ENCODE results near the gene VIPR2. TPM values are rescaled to one million over a fixed set of nuclear protein-coding genes. Genes with fewer than 3 reads are reported as not detected.

VIPR2 gene
- polyA plus RNA-seq, 3 donors = not detected

GRCh38 chr7:159115601-159116501 lies 28.8 kb downstream of the VIPR2 start:
- no peaks in the 10 kb centered on the region for H3K9me3 ChIP-seq (replicated peaks in 1 of 2; ENCODE audit: control insufficient read depth in 1 of 2, insufficient read depth in 1 of 2, low read length in 2 of 2)
- Mint-ChIP-seq H3K27ac (no peak overlapping the region), H3K4me1 (peaks cover 4% of the 10 kb centered on the region), H3K9me3 (peaks cover 0 to 10% (median 4%) of the 10 kb centered on the region in 7 donors), H3K27me3 (ENCODE audit: low read depth in 3 of 3) (peaks cover 10 to 40% (median 38%) of the 10 kb centered on the region in 3 donors), H3K4me3 (no peak overlapping the region), H3K36me3 (no peaks in the 10 kb centered on the region)
- no peak for TF ChIP-seq CTCF (IDR thresholded peaks at IDR 0.05)
- WGBS (ENCODE audit: insufficient coverage) = 80% methylated on average over 15 of the region's 19 CpGs
- no peak overlapping the region for H3K4me2 ChIP-seq (replicated peaks; ENCODE audit: extremely low read depth, low read length, poor library complexity, severe bottlenecking)
- no peak overlapping the region for H3K9ac ChIP-seq (ENCODE audit: insufficient read depth, low read length, poor library complexity, severe bottlenecking)
- no peaks in the 10 kb centered on the region for H4K20me1 ChIP-seq (ENCODE audit: insufficient read depth, low read length)
- H3K27ac ChIP-seq (ENCODE audit: low read depth in 1 of 2, low read length in 2 of 2) = no peak overlapping the region
- intact Hi-C loops (cut with micrococcal nuclease) = no loop called here
- H3K4me1 ChIP-seq (ENCODE audit: control insufficient read depth in 1 of 2, insufficient read depth in 2 of 2, low read length in 2 of 2) = no peaks in the 10 kb centered on the region
- H2AFZ ChIP-seq (ENCODE audit: insufficient read depth, low read depth, low read length, poor library complexity, severe bottlenecking) = no peak overlapping the region
- H3K36me3 ChIP-seq (replicated peaks in 1 of 2; ENCODE audit: control insufficient read depth in 1 of 2, insufficient read depth in 2 of 2, low read length in 2 of 2) = no peaks in the 10 kb centered on the region
- no peaks in the 10 kb centered on the region for H3K79me2 ChIP-seq (ENCODE audit: insufficient read depth, low read length)
- H3K4me3 ChIP-seq (replicated peaks in 1 of 3; ENCODE audit: low read depth in 2 of 3, low read length in 3 of 3) = no peak overlapping the region
- no peaks in the 10 kb centered on the region for H3K27me3 ChIP-seq (ENCODE audit: control insufficient read depth in 2 of 2, insufficient read depth in 2 of 2, low read length in 2 of 2)
- no peak for DNase-seq

- Histone ChIP-seq H3K27me3 (ENCODE audit: control insufficient read depth in 2 of 2, insufficient read depth in 2 of 2, low read length in 2 of 2) (no peaks in the 10 kb centered on the region), H3K27ac (ENCODE audit: low read depth in 1 of 2, low read length in 2 of 2) (no peak overlapping the region), H3K36me3 (replicated peaks in 1 of 2; ENCODE audit: control insufficient read depth in 1 of 2, insufficient read depth in 2 of 2, low read length in 2 of 2) (no peaks in the 10 kb centered on the region), H3K9ac (ENCODE audit: insufficient read depth, low read length, poor library complexity, severe bottlenecking) (no peak overlapping the region), H3K4me3 (replicated peaks in 1 of 3; ENCODE audit: low read depth in 2 of 3, low read length in 3 of 3) (no peak overlapping the region), H3K4me2 (replicated peaks; ENCODE audit: extremely low read depth, low read length, poor library complexity, severe bottlenecking) (no peak overlapping the region), H3K79me2 (ENCODE audit: insufficient read depth, low read length) (no peaks in the 10 kb centered on the region), H2AFZ (ENCODE audit: insufficient read depth, low read depth, low read length, poor library complexity, severe bottlenecking) (no peak overlapping the region), H3K4me1 (ENCODE audit: control insufficient read depth in 1 of 2, insufficient read depth in 2 of 2, low read length in 2 of 2) (no peaks in the 10 kb centered on the region), H4K20me1 (ENCODE audit: insufficient read depth, low read length) (no peaks in the 10 kb centered on the region), H3K9me3 (replicated peaks in 1 of 2; ENCODE audit: control insufficient read depth in 1 of 2, insufficient read depth in 1 of 2, low read length in 2 of 2) (no peaks in the 10 kb centered on the region)
- no peak overlapping the region for H3K4me3 Mint-ChIP-seq
- peaks cover 0 to 10% (median 4%) of the 10 kb centered on the region in 7 donors for H3K9me3 Mint-ChIP-seq
- no peak for TF ChIP-seq CTCF (IDR thresholded peaks at IDR 0.05)
- 73% methylated on average over 2 of the region's 7 CpGs for whole genome bisulfite sequencing (ENCODE audit: insufficient coverage)
- peaks cover 4% of the 10 kb centered on the region for H3K4me1 Mint-ChIP-seq
- H3K27ac Mint-ChIP-seq = no peak overlapping the region
- H3K27me3 Mint-ChIP-seq (ENCODE audit: low read depth in 3 of 3) = peaks cover 10 to 40% (median 38%) of the 10 kb centered on the region in 3 donors
- intact Hi-C loops (cut with micrococcal nuclease) = no loop called here
- no peaks in the 10 kb centered on the region for H3K36me3 Mint-ChIP-seq
- no peak for DNase-seq
Measured at GRCh38 chr7:159114981-159115380, 29.7 kb downstream of the VIPR2 start.

Measured in CD14-positive monocyte (primary cell).